WERI-Rb-1 (cell line): Measurements from ENCODE around the gene MLYCD.

Source experiments
- DNase-seq: peaks from one replicate; pipeline ENCODE4 v3.0.0-alpha.2; 2020
- H3K27ac ChIP-seq: fragments of 250-450 bp; sonication (Bioruptor Pico); 2 replicates; pipeline ENCODE4 v1.5.1; 2020; ENCODE audit warnings: mild to moderate bottlenecking, moderate library complexity
- H3K27me3 ChIP-seq: fragments of 250-450 bp; sonication (Bioruptor Pico); 2 replicates; pipeline ENCODE4 v1.5.1; 2021; ENCODE audit warnings: mild to moderate bottlenecking, low read depth, moderate library complexity; ENCODE audit not compliant: insufficient read depth, severe bottlenecking
- H3K36me3 ChIP-seq: fragments of 250-450 bp; sonication (Bioruptor Pico); 2 replicates; pipeline ENCODE4 v1.5.1; 2020; ENCODE audit warnings: mild to moderate bottlenecking, moderate library complexity
- H3K4me3 ChIP-seq: 2 replicates; pipeline ENCODE4 v1.5.1; 2011; ENCODE audit warnings: low read depth, mild to moderate bottlenecking, control low read depth, low read length
- H3K9me3 ChIP-seq: fragments of 250-450 bp; sonication (Bioruptor Pico); 2 replicates; pipeline ENCODE4 v1.5.1; 2021; ENCODE audit warnings: mild to moderate bottlenecking, moderate library complexity; ENCODE audit not compliant: severe bottlenecking
- TF ChIP-seq, protein P1 (sequence below): IDR thresholded peaks from 2 replicates; pipeline ENCODE4 v1.5.1; 2011; ENCODE audit warnings: low read depth, mild to moderate bottlenecking, control low read depth, inconsistent platforms, low read length

Gene MLYCD

DNA sequence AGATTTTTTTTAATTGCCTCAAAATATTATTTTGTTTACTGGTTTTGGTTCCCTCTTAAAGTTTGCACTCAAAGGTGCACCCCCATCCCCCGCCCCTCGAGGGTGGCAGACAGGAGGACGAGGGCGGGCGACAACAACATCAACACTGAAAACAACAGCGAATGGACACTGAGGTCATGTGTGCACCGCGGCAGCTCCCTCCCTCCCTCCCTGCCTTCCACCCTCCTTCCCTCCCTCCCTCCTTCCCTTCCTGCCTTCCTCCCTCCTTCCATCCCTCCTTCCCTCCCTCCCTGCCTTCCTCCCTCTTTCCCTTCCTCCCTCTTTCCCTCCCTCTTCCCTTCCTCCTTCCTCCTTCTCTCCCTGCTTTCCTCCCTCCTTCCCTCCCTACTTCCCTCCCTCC, 52.6 kb downstream of the MLYCD start:
- H3K36me3 ChIP-seq = no peaks in the 10 kb centered on the region
- no peak overlapping the region for H3K4me3 ChIP-seq
- no peak overlapping the region for H3K27ac ChIP-seq
- H3K9me3 ChIP-seq = no peaks in the 10 kb centered on the region
- DNase-seq = no peak
- H3K27me3 ChIP-seq = no peaks in the 10 kb centered on the region
- TF ChIP-seq, protein P1, sequence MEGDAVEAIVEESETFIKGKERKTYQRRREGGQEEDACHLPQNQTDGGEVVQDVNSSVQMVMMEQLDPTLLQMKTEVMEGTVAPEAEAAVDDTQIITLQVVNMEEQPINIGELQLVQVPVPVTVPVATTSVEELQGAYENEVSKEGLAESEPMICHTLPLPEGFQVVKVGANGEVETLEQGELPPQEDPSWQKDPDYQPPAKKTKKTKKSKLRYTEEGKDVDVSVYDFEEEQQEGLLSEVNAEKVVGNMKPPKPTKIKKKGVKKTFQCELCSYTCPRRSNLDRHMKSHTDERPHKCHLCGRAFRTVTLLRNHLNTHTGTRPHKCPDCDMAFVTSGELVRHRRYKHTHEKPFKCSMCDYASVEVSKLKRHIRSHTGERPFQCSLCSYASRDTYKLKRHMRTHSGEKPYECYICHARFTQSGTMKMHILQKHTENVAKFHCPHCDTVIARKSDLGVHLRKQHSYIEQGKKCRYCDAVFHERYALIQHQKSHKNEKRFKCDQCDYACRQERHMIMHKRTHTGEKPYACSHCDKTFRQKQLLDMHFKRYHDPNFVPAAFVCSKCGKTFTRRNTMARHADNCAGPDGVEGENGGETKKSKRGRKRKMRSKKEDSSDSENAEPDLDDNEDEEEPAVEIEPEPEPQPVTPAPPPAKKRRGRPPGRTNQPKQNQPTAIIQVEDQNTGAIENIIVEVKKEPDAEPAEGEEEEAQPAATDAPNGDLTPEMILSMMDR = no peak

DNA sequence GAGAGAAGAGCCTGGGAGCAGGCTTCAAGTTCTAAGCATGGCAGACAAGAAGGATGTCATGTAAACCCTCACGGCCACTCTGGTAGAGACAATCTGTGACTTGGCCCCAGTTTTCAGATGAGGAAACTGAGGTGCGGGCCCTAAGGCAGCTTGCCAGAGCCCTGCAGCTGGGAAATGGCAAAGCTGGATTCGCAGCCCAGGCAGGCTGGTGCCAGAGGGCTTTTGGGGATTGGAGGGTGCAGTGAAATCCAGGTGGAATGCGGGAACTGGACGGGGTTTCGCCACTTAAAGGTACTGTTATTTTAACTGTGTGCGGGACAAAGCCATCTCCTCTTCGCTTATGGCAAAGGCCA, 53.6 kb downstream of the MLYCD start:
- H3K36me3 ChIP-seq = no peaks in the 10 kb centered on the region
- H3K4me3 ChIP-seq = no peak overlapping the region
- TF ChIP-seq, protein P1 = no peak
- H3K27me3 ChIP-seq = no peaks in the 10 kb centered on the region
- DNase-seq = no peak
- H3K9me3 ChIP-seq = no peaks in the 10 kb centered on the region
- no peak overlapping the region for H3K27ac ChIP-seq

DNA sequence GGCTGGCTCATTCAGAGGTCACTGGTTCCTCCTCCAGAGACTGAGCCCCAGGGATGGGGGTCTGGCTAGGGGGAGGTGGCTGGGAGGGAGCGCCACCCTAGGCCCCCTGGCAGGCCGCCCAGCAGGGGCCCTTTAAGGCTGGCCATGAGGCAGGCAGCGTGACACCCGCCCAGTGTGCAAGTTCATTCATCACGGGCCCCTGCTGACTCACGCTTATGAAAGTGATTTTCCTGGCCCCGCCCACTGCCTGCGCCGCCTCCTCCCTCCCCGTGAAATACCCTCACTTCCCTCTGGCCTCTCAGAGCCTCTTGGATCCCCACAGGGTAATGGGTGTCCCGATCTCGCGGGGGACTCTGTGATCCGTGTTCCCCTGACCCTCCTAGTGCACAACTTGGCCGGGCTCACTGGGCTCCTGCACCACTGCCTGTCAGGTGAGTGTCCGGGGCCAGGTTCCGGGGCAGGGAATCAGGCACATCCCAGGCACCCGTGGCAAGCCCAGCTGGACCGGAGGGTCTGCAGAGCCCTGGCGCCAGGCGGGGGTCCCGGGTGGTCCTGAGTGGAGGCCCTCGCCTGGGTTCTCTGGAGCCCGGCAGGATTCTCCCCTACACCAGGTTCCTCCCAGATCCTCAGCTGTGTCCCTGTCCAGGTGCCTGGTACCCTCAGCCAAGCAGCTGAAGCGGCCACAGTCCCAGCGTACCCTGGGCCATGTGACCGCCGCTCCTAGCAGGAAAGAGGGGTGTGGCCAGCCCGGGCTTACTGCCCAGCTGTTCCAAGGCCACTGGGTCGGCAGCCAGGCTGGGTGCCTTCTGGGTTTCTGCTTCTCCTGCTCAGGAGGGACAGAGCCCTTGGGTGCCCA, 54.3 kb downstream of the MLYCD start, which contains the start of gene OSGIN1:
TSS of gene OSGIN1 (plus strand) at position 301 of the 856 bp plus-strand sequence. CDS start 4,432 bp downstream, outside the sequence.
- Histone ChIP-seq H3K27ac (no peak within 1 kb of the TSS), H3K4me3 (peak within 1 kb of the TSS; percentile 36)

DNA sequence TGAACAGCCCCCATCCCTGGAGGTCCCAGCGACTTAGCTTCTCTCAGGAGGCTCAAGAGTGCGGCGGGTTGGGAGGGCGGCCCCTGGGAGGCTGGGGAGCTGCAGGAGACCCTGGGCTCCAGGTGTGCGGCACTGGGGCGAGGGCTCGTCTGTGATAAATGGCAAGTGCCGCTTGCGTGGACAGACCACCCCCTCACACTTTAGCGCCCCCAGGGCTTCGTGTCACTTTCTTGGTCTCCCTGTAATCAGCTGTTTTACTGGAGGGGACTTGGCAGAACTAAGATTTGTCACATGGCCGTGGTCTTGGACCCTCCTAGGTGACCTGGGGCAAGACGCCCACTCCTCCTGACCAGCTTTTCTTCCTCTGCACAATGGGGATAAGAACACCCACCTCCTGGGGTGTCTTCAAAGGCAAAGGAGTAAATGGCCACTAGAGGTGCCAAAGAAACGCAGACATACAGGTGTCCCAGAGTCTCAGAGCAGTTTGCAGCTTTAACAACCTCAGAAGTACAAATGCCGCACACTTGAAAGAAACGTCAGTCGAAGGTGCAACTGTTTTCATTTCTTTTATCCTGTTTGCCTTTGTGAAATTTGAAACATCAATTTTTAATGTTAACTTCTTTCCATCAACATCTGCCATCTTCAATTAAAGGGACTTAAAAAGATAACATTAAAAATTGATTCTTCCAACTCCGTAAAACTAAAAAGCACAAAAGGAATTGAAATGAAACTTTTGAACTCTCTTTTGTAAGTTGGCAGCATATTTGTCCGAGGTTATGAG, 55.1 kb downstream of the MLYCD start:
- Histone ChIP-seq H3K27me3 (no peaks in the 10 kb centered on the region), H3K4me3 (peak overlapping the region; percentile 36; the same call in 1 of the 2 replicates), H3K27ac (no peak overlapping the region), H3K9me3 (no peaks in the 10 kb centered on the region), H3K36me3 (no peaks in the 10 kb centered on the region)
- TF ChIP-seq, protein P1 = peak; percentile 44
- no peak for DNase-seq

More for the DNA sequence above, 54.3 kb downstream of the MLYCD start, which contains the start of gene OSGIN1:
- DNase-seq = peak; percentile 70
- TF ChIP-seq, protein P1 = no peak
- no peaks in the 10 kb centered on the region for H3K27me3 ChIP-seq
- no peaks in the 10 kb centered on the region for H3K36me3 ChIP-seq
- H3K9me3 ChIP-seq = no peaks in the 10 kb centered on the region

DNA sequence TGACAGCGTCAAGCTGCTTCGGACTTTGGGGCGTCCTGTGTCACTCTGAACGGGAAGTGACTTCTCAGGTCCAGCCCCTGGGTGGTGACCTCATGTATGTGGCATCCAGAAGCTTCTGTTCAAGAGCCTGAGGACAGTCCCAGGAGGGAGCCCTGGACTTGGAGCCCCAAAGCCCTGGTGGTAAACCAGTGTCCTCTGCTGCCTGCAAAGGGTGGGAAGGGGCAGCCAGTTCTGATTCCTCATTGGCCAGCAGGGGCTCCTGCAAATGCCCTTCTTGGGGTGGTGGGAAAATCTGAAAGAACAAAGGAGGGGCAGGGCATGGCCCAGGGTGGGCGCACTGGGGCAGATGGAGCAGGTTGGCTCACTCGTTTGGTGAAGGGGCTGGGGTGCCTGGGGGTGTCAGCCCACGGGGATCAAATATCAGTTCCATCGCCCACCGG, 55.7 kb downstream of the MLYCD start:
- no peak for DNase-seq
- Histone ChIP-seq H3K4me3 (no peak overlapping the region), H3K9me3 (no peaks in the 10 kb centered on the region)

More for the DNA sequence above, 55.7 kb downstream of the MLYCD start:
- H3K36me3 ChIP-seq = no peaks in the 10 kb centered on the region
- H3K27me3 ChIP-seq = no peaks in the 10 kb centered on the region
- H3K27ac ChIP-seq = no peak overlapping the region
- TF ChIP-seq, protein P1 = no peak
